HepG2 (cell line): Measurements from ENCODE around the gene PSENEN. TPM values are rescaled to one million over a fixed set of nuclear protein-coding genes. Genes with fewer than 3 reads are reported as not detected.

Experiments used
- ASH2L ChIP-seq: fragments of 300-600, 200-600 bp; sonication (generic); IDR thresholded peaks from 2 replicates; pipeline ENCODE4 v1.7.0; 2017; ENCODE audit warnings: low read depth, mild to moderate bottlenecking, moderate library complexity, mixed read lengths, low read length; ENCODE audit not compliant: insufficient read length
- CTCF ChIP-seq: sonication (generic); formaldehyde crosslinking; IDR thresholded peaks from 2 replicates; pipeline ENCODE4 v1.5.0; 2020; ENCODE audit warnings: mild to moderate bottlenecking, missing genetic modification reagents, moderate library complexity
- FOXP4 ChIP-seq: sonication (generic); formaldehyde crosslinking; IDR thresholded peaks from 2 replicates; pipeline ENCODE4 v1.4.0; 2020; ENCODE audit warnings: missing genetic modification reagents
- FUBP1 ChIP-seq: sonication (generic); formaldehyde crosslinking; IDR thresholded peaks from 2 replicates; pipeline ENCODE4 v1.5.1; 2020; ENCODE audit warnings: missing genetic modification reagents, mild to moderate bottlenecking, borderline replicate concordance
- JDP2 ChIP-seq: sonication (generic); formaldehyde crosslinking; IDR thresholded peaks from 2 replicates; pipeline ENCODE4 v1.8.1; 2022; ENCODE audit warnings: missing genetic modification reagents, borderline replicate concordance
- MAFF ChIP-seq: IDR thresholded peaks from 2 replicates; pipeline ENCODE4 v1.6.1; 2011; ENCODE audit warnings: low read depth, low read length, improper control_type of control experiment
- NFKB2 ChIP-seq: sonication (generic); formaldehyde crosslinking; IDR thresholded peaks from 2 replicates; pipeline ENCODE4 v1.4.0; 2020; ENCODE audit warnings: missing genetic modification reagents, borderline replicate concordance
- NR2F6 ChIP-seq, 2 experiments: IDR thresholded peaks; 2 replicates each; pipeline ENCODE4 v1.6.1; 2016; ENCODE audit warnings: antibody characterized with exemption in 1 of 2, mild to moderate bottlenecking in 1 of 2
- PAWR ChIP-seq: sonication (generic); formaldehyde crosslinking; IDR thresholded peaks from 2 replicates; pipeline ENCODE4 v1.4.0; 2020; ENCODE audit warnings: missing genetic modification reagents, mild to moderate bottlenecking, borderline replicate concordance
- POLR2AphosphoS2 ChIP-seq: IDR thresholded peaks from 2 replicates; pipeline ENCODE4 v1.6.1; 2011; ENCODE audit warnings: low read depth, low read length, improper control_type of control experiment
- SOX13 ChIP-seq, 3 experiments: fragments of 450-650 bp in 1 of 3; sonication (generic) in 1 of 3; formaldehyde crosslinking in 1 of 3; IDR thresholded peaks in 2 of 3; conservative IDR thresholded peaks in 1 of 3; 2 replicates each; pipeline versions ENCODE4 v1.5.0 to v1.6.1; 2016 to 2020; ENCODE audit warnings: antibody characterized with exemption in 1 of 3, mild to moderate bottlenecking in 1 of 3, missing compliant biosample characterization in 1 of 3, missing genetic modification reagents in 1 of 3, moderate library complexity in 1 of 3
- SPEN ChIP-seq: sonication (generic); formaldehyde crosslinking; IDR thresholded peaks from 2 replicates; pipeline ENCODE4 v1.5.1; 2020; ENCODE audit warnings: low read depth, mild to moderate bottlenecking, missing genetic modification reagents
- SRSF9 ChIP-seq: fragments of 200-400 bp; formaldehyde crosslinking; IDR thresholded peaks from 2 replicates; pipeline ENCODE4 v1.6.1; 2018; ENCODE audit warnings: borderline replicate concordance, mild to moderate bottlenecking, low read depth, low read length; ENCODE audit not compliant: insufficient read depth, poor library complexity, severe bottlenecking
- TFDP1 ChIP-seq: IDR thresholded peaks from 2 replicates; pipeline ENCODE4 v1.6.1; 2016; ENCODE audit warnings: missing compliant biosample characterization, missing genetic modification reagents, borderline replicate concordance
- TFDP2 ChIP-seq: sonication (generic); formaldehyde crosslinking; IDR thresholded peaks from 2 replicates; pipeline ENCODE4 v1.4.0; 2020; ENCODE audit warnings: missing genetic modification reagents
- ZNF580 ChIP-seq: IDR thresholded peaks from 2 replicates; pipeline ENCODE4 v1.6.1; 2016; ENCODE audit warnings: low read depth, borderline replicate concordance
- ZNF83 ChIP-seq: sonication (generic); formaldehyde crosslinking; IDR thresholded peaks from 2 replicates; pipeline ENCODE4 v1.4.0; 2020; ENCODE audit warnings: missing genetic modification reagents, mild to moderate bottlenecking, borderline replicate concordance
- polyA plus RNA-seq, 8 experiments: library from polyadenylated mRNA; depleted of rRNA in 3 of 8; stranded (reverse) in 7 of 8; unstranded in 1 of 8; fragments of >200 nt; fragmentation: Illumina TruSeq in 4 of 8; extraction: Trizol in 4 of 8; gene quantifications; 2 replicates each; pipeline versions ENCODE4 v1.2.1 to v1.2.3, GENCODE V29; 2011 to 2016; ENCODE audit warnings: low read depth in 4 of 8, missing spikeins in 1 of 8, mixed read lengths in 1 of 8; ENCODE audit not compliant: insufficient read depth in 1 of 8
- total RNA-seq, 5 experiments: library from RNA; depleted of rRNA; stranded (reverse); fragments of >200 nt; fragmentation: Illumina TruSeq; extraction: Trizol; gene quantifications; 2 replicates each; pipeline ENCODE4 v1.2.3, GENCODE V29; 2016; ENCODE audit warnings: low read depth in 1 of 5

The PSENEN gene
- total and polyA plus RNA-seq, 2 of the 13 experiments (the other 11 are each of a cell fraction or from before 2014, with no cell fraction given): 16.9 to 34.2 TPM

- TF ChIP-seq MAFF (no peak), TFDP1 (CRISPR knock-in tag) (peak; percentile 53; the same call in 1 of the 2 replicates), TFDP2 (peak; percentile 83), ZNF580 (CRISPR knock-in tag) (no peak), CTCF (CRISPR knock-in tag) (peak; percentile 75), JDP2 (no peak), PAWR (CRISPR knock-in tag) (no peak), ASH2L (peak; percentile 97), FOXP4 (CRISPR knock-in tag) (0 out of 2 replicates have a peak, but pooled peaks have one; percentile 12), SRSF9 (no peak), ZNF83 (CRISPR knock-in tag) (no peak), FUBP1 (CRISPR knock-in tag) (no peak), POLR2AphosphoS2 (no peak), SPEN (CRISPR knock-in tag) (no peak), NFKB2 (CRISPR knock-in tag) (no peak), SOX13 (IDR thresholded peaks at IDR 0.05) (no peak), SOX13 (CRISPR knock-in tag; conservative IDR thresholded peaks at IDR 0.05 in 1 of 2, IDR thresholded peaks at IDR 0.05 in 1 of 2) (no peak), NR2F6 (IDR thresholded peaks at IDR 0.05) (no peak), NR2F6 (CRISPR knock-in tag; IDR thresholded peaks at IDR 0.05) (no peak; the same call in 1 of the 2 replicates)
Measured at GRCh38 chr19:35744430-35745327, 772 bp upstream of the PSENEN start (continued).
